HG03280 (cell line): ENCODE results near the gene SLC44A1.

Source experiments
- ATAC-seq: cut with Tn5 transposase; IDR thresholded peaks from one replicate; pipeline ENCODE4 v1.9.1; 2021; ENCODE audit warnings: mild to moderate bottlenecking, moderate library complexity; ENCODE audit not compliant: unreplicated experiment

SLC44A1 gene

GRCh38 chr9:105455836-105456475 is 211.5 kb downstream of the SLC44A1 start:
- no peak for ATAC-seq

GRCh38 chr9:105457560-105458294 is 213.3 kb downstream of the SLC44A1 start:
- no peak for ATAC-seq

DNA sequence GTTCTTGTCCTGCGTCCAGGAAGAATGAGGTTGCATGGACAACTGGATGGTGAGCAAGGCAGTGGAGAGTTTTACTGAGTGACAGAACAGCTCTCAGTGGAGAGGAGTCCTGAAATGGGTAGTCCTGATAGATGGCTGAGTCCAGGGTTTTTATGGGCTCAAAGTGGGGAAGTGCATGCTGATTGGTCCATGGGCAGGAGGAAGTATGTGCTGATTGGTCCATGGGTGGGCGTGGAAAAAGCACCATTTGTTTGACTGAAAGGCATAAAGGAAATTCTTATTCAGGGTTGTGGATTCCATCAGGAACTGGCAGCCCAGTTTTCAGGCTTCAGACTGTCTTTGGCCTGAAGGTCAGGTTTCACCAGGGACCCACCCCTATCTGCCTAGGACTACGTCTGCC is 214.0 kb downstream of the SLC44A1 start:
- ATAC-seq: no peak

GRCh38 chr9:105459336-105459735 is 214.9 kb downstream of the SLC44A1 start:
- no peak for ATAC-seq

GRCh38 chr9:105466898-105467455 is 222.5 kb downstream of the SLC44A1 start:
- no peak for ATAC-seq

- ATAC-seq: no peak
Observed at GRCh38 chr9:105468875-105469274, 224.4 kb downstream of the SLC44A1 start.

DNA sequence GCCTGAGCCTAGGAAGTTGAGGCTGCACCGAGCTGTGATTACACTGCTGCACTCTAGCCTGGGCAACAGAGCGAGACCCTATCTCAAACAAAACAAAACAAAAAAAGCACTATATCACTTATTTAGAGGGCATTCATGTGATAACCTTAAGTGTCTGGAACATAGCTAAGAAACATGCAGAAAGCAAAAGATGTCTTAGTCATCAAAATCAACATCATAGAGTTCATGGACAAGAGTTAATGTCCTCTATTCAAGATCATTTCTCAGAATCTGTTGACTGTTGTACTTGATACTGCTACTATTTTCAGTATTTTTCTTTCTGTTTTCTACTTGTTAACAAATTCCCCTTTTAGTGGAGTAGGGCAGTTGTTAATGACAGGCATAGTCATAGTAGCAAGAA is 228.8 kb downstream of the SLC44A1 start:
- ATAC-seq: no peak

DNA sequence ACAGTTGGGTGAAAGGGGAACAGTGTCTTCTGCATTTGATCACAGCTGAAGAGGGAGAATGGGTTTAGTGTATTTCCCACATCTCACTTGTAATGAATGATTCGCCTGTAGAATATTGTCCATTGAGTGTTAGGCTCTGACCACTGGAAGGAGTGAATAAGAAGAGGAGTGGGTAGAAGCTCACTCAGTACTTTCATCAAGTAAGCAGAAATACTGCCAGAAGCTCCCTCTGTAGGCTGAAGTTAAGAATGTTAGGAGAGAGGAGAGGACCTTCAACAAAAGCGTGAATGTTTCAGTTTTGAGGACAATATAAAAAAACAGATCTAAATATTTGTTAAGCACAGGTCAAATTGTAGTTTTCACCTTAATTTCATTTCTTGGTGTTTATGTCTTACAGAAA is 230.9 kb downstream of the SLC44A1 start:
- no peak for ATAC-seq

GRCh38 chr9:105479846-105480245 is 235.4 kb downstream of the SLC44A1 start:
- no peak for ATAC-seq

DNA sequence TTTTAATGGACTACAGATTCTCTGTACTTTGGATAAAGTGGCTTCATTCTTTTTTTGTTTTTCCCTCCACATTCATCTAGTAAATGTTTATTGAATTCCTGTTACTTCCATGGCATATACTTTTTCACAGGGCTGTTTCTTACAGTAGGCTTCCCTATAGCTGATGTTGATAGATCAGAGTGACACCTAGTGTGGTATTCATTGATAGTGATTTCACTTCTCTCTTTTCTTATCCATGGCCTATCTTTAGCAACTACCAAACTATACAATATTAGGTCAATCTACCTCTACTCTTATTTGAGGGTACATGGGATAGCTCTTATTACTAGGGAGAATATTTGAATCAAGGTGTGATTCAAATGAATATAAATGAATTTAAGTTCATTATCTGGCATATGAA is 239.2 kb downstream of the SLC44A1 start:
- ATAC-seq: no peak

GRCh38 chr9:105484226-105484625 is 239.8 kb downstream of the SLC44A1 start:
- ATAC-seq: no peak

- ATAC-seq: no peak
Observed at GRCh38 chr9:105485131-105485530, 240.7 kb downstream of the SLC44A1 start.
